HL-60/S4 treated with phorbol 12-myristate 13-acetate at 8.2 ng/mL for 4 days and 3 days (cell line): ENCODE results near the gene IGFLR1.

Source experiments
- in situ Hi-C: fragments of 300-500 bp; cut with MboI; formaldehyde crosslinking; loops from 2 replicates; pipeline ENCODE4 v1.15.0; 2022; ENCODE audit warnings: low sequenced_read_pairs

IGFLR1 gene

DNA sequence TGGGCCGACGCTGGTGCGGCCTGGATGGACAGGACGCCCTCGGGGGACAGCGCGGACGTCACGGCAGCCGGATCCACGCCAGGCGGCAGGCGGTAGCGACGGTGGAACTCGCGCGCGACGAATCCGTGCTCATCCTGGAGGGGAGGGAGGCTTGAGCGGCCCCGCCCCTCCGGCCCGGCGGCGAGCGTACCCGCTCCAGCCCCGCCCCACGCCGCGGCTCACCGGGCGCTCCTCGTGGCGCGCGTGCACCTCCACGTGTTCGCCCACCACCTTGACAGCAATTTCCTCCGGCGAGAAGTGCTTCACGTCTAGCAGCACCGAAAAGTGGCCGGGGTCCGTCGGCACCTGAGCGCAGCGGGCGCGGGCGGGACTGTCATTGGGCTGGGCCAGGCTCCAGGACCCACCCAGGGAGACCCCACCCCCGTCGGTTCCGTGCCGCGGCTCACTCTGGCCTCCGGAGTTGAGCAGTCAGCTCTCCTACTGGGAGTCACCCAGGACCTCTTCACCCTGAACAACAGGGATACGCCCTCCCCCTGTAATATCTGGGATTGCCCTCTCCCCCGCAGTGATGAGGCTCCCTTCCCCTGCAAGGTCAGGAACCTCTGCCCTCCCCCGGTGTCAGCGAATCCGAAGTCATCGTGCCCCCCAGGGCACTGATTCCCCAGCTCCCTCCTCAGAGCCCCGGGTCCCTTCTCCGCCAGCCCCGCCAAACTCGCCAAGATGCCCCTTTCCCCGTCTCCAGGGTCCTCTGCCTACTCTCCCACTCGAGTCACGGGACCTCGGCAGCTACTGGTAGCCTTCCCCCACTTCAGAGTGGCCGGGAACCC lies 13.5 kb upstream of the IGFLR1 start:
- in situ Hi-C loops: no loop called here

DNA sequence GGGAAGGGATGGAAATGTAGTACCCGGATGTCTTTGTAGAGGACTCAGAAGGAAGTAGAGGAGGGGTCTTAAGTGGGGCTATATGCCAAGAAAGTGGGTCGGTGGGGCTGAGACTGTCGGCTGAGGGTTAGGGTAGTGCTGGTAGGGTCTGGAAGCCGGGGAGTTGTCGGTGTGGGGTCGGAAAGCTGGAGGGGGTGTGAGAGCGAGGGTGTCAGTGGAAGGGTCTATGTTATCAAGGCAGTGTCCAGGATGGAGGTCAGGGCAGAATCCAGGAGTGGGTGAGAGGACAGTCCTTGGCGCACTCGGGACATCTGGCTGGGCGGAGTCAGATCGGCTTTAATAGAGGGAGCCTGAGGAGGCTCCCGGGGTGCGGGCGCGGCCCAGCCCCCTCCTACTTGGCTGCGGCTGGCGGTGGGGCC lies 12.9 kb upstream of the IGFLR1 start:
- in situ Hi-C loops: no loop called here

DNA sequence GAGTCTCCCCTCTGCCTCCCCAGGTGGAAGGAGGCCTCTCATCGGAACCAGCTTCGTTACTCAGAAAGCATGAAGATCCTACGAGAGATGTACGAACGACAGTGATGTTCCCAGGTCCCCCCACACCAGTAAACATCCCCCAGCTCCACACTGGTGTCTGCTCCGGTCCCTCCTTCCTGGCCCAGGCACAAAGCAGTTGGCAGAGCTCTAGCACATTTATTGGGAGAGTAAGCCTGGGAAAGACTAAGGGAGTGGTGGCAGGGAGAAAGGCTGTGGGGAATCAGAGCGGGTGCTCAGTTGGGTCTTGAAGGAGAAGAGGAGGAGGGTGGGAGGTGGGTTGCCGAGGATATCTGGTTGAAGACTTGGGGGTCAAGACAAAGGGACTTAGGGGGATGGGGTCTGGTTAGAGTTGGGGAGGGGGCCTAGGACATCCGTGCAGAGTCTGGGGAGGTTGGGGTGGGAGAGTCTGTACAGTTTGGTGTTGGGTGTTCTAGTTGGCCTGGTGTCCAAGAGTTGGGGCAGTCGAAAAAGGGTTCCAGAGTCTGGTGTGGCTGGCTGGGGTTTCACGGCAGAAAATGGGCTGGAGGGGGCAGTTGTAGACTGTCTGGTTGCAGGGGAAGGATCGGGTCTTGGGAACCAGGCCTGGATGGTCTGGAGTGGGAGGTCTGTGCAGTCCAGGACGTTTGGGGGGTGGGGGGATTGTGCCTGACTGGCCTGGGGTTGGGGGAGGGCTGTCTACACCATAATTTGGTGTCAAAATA lies 12.3 kb upstream of the IGFLR1 start:
- in situ Hi-C loops: no loop called here

DNA sequence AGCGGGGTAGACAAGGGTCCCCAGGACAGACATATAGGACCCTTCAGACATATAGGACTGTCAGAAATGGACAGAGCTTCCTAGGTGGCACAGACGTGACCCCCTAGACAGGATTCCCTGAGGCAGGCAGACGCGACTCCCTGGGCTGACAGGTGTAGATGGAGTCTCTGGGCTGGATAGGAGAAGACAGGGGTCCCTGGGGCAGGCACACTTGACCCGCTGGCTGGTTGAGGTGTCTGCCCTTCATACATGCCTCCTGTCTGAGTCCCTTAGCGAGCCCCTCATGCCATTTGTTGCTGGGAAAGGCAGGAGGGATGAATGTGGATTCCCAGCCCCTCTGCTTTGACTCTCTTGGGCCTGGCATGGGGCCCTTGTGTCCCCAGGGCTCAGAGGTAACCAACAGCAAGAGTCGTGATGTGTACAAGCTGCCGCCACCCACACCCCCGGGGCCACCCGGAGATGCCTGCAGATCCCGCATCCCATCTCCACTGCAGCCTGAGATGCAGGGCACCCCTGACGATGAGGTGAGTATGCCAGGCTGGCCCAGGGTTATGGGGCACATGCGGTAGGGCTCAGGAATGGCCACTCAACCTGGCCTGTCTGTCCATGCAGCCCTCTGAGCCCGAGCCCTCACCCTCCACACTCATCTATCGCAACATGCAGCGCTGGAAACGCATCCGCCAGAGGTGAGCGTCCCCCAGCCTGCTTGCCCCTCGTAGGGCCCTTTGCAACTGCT lies 11.6 kb upstream of the IGFLR1 start:
- in situ Hi-C loops: no loop called here

DNA sequence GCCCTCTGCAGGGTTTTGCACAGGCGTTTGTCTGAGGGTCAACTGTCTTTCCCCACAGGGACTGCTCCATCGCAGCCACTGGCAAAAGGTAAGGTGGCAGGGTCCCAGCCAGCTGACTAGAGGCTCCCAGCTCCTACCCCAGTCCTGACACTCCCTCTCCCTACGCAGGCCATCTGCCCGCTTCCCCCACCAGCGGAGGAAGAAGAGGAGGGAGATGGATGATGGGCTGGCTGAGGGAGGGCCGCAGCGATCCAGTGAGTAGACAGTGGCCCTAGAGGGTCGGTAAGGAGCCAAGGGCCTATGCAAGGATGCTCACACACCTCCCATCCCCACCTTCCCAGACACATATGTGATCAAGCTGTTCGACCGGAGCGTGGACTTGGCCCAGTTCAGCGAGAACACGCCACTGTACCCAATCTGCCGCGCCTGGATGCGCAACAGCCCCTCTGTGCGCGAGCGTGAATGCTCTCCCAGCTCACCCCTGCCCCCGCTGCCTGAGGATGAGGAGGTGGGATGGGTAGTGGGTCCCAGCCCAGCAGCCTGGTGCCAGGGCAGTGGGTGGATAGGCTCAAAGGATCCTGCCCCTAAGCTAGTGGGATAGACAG lies 10.6 kb upstream of the IGFLR1 start:
- in situ Hi-C loops: no loop called here

DNA sequence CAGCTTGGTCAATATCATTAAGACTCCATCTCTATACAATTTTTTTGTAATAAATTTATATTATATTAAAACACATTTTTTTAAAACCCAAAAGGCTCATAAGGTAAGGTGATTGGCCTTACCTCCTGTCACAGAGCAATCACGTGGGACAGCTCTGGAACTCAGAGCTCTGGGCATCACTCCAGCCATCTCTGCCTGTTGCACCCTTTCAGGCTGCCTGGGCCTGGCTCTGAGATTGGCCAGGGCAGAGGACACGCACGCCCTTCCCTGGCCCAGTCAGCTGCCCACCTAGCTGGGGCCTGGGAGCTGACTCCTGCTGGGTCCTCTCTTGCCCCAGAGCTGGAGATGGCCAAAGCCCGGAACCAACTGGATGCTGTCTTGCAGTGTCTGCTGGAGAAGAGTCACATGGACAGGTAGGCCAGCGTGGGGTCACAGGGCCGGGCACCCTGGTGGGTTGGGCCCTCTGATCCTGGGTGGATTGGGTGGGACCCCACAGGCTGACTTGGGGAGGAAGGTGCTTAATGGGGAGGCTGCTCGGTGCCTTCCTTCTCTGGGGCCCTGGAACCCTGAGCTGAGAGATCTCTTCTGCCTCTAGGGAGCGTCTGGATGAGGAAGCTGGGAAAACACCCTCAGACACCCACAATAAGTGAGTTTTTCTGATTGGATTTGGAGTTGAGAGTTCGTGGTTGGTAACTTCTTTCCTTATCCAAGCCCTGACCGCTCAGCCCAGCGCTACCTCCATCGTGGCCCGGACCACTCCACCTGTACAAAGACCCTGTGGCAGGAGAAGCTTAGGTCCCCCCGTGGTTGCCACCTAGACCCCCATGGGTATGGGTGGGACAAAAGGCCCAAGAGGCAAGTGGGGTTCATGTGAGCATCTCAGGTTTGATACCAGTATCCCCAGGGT lies 9.8 kb upstream of the IGFLR1 start:
- in situ Hi-C loops: no loop called here

DNA sequence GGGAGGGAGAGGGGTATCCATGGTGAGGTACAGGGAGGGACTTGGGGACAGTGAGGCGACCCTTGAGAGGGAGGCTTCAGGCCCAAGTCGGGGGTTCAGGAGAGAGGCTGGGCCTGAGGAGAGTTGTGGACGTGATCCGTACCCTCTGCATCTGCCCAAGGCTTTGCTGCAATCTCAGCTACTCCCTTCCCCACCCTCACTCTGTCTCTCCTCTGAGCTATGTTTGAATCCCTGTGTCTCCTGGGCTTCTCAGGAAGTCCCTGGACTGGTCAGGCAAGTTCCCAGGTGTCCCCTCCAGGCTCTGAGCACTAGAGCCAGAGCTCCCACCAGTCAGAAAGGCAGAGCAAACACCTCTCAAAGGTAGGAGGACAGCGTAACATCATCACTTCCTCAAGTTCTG lies 7.9 kb upstream of the IGFLR1 start:
- in situ Hi-C loops: no loop called here

DNA sequence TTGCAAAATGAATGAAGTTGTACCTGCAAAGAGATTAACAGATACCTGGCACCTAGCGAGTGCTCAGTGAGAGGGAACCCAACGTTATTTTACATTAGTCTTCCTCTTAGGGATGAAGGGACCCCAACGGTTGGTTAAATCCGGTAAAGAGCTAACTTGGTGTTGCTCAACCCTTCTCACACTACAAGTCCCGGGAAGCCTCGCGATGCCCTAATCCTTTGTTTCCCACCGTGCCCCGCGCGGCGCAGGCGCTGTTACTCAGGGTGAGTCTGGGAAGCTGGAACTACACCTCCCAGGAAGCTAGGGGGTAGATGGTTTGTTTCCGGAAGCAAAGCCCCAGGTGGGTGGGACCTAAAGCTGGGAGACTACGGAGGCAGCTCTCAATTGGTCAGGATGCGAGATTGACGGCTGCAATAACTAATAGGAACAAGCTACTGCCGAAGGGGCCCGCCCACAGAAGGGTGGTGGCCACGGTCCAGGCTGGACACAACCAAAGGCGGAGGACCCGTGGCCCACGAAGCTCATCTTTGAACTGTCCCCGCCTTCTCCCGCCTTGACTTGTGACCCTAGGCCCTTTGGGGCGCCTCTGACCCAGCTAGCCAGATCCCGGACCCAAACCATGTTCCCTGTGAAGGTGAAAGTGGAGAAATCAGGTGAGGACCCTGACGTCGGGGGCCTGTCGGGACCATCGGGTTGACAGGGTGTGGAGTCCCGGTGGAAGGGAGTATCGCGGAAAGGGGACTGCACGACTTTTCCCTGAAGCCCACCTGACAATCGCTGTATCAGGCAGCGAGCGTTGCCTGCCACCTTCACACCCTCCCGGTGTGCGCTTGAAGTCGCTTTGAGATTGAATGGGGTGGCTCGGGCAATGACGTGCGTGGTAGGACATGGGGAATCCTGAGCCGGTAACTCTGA lies 6.1 kb upstream of the IGFLR1 start, which contains the start of gene LIN37:
TSS of gene LIN37 (plus strand) at position 471 of the 915 bp plus-strand sequence. CDS start at position 620, 149 bp downstream.
- in situ Hi-C loops: no loop called here

DNA sequence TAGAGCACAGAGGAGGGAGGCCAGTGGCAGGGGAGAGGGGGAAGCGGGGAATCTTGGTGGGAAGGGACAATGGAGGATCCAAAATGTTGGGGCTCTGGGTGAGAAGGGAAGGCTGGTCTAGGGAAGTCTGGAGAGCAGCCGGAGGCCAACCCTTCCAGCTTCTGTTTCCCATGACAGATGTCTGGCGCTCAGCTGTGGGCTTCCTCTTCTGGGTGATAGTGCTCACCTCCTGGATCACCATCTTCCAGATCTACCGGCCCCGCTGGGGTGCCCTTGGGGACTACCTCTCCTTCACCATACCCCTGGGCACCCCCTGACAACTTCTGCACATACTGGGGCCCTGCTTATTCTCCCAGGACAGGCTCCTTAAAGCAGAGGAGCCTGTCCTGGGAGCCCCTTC lies 4.3 kb upstream of the IGFLR1 start:
- in situ Hi-C loops: no loop called here

DNA sequence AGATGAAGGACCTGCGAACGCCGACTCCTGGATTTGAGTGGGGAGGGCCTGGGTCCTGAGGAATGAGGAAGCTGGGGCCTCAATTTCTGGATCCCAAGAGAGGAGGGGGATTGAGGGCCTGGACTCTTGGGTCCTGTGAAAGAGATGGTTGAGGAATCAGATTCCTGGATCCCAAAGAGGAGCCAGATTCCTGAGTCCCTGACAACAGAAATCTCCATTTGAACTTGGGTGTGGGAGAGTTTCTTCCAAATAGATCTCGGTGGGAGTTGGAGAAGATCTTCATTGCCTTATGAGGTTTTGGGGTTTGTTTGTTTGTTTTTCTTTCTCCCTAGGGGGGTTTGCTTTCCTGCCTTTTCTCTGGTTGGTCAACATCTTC lies 3.8 kb upstream of the IGFLR1 start:
- in situ Hi-C loops: no loop called here

DNA sequence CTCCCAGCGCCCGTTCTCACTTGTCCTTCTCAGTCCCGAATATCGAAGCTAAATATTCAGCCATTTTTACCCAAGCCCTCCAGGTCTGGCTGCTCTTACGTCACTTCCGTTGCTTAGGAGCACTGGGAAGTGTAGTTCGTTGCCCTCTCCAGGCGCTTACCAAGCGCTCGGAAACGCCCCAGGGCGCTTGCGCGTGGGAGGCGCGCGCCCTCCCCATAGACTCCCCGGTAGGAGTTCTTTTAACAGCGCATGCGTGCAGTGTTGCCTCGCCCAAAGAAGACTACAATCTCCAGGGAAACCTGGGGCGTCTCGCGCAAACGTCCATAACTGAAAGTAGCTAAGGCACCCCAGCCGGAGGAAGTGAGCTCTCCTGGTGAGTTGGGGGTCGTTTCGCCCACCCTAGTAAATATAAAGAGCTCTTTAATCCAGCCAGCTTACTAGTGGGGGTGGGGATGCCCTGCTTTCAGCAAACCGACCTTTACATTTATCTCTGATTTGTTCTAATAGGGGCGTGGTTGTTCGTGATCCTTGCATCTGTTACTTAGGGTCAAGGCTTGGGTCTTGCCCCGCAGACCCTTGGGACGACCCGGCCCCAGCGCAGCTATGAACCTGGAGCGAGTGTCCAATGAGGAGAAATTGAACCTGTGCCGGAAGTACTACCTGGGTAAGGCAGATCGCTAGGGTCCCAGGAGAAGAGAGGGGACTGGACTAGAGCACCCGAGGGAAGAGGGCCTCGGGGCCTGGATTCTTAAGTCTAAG lies 3.3 kb upstream of the IGFLR1 start, which contains the start of the genes PSENEN and U2AF1L4:
TSS of gene PSENEN (plus strand) at position 324 of the 759 bp plus-strand sequence. CDS start at position 604, 280 bp downstream.
TSS of gene U2AF1L4 (minus strand) at position 91 of the 759 bp plus-strand sequence. CDS start at position 64, 27 bp downstream.
- in situ Hi-C loops: no loop called here

DNA sequence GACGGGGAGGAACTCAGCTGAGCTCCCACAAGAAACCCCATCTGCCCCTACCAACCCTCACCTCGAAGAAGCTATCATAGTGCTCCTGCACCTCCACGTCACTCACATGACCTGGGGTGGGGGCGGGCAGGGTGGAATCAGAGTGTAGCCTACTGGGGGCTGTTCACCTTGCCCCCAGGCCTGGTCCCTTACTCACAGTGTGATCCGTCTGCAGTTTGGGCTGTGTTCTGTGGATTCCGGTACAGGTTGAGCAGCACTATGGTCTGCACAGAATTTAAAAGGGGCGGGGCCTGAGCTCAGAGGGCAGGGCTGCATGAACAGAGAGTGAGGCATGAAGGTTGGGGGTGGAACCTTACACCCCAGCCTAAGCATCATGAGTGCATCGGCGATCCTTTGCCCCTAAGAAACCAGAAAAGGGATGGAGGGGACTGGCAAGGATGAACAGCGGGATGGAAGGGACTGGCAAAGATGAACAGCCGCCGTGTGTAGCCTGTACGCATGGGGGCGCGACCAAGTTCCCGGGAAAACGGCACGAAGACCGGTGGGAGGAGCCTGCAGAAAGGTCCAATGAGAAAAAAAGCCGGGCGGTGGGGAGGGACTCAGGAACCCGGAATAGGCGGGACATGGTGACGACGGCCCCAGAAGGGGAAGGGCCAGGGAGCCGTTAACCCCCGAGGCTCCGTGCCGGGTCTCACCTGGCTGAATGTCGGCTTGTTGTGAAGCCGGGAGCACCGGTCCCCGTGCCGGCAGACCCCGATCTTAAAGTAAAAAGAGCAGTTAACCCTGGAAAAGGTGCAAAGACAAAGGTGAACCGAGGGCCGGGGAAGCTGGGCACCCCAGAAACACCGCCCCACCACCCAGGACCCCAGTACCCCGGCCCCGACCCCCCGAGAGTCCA lies 2.4 kb upstream of the IGFLR1 start:
- in situ Hi-C loops: no loop called here

DNA sequence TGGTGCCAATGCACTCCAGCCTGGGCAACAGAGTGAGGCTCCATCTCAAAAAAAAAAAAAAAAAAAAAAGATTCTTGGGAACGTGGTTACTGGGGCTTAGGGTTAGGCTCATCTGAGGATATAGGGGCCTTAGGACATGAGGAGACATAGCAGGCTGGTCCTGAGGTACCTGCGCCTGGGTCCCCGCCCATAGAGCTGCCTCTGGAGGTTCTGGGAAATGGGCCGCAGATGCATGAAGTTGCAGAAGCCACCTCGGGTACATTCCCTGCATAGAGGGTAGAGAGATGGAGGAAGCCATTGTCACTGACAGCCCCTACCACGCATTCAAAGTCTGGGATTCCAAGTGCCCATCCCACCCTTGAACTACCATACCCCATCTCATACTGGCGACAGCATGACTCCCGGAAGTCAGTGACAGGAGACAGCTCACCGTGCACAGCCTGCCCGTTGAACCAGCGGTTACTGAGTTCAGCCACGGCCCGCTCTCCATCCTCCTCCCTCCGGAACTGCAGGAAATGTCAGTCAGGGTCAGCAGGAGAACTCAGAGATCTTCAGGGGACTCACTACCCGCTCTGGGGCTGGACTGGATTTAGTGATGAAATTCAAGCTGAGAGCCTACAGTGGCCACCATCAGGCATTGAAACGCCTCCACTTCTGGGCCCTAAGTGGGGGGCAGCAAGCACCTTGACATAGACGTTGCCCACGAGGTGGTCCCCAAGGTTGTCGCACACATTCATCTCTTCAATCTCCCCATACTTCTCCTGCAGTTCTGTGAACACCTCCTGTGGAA lies 1.6 kb upstream of the IGFLR1 start:
- in situ Hi-C loops: no loop called here

DNA sequence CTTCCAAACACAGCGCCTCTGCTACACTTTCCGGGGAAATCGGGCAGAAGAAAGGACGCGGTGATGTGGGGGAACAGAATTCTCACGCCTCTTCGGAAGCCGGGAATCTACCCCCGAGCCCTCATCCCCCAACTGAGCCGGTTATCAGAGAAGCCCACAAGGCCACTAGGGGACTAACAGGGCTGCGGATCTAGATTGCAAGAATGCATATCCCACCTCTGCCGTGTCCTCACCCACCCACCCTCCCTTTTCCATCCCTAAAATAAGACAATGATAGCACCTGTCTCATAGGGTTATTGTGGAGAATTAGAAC lies 1.1 kb downstream of the IGFLR1 start:
- in situ Hi-C loops: no loop called here

DNA sequence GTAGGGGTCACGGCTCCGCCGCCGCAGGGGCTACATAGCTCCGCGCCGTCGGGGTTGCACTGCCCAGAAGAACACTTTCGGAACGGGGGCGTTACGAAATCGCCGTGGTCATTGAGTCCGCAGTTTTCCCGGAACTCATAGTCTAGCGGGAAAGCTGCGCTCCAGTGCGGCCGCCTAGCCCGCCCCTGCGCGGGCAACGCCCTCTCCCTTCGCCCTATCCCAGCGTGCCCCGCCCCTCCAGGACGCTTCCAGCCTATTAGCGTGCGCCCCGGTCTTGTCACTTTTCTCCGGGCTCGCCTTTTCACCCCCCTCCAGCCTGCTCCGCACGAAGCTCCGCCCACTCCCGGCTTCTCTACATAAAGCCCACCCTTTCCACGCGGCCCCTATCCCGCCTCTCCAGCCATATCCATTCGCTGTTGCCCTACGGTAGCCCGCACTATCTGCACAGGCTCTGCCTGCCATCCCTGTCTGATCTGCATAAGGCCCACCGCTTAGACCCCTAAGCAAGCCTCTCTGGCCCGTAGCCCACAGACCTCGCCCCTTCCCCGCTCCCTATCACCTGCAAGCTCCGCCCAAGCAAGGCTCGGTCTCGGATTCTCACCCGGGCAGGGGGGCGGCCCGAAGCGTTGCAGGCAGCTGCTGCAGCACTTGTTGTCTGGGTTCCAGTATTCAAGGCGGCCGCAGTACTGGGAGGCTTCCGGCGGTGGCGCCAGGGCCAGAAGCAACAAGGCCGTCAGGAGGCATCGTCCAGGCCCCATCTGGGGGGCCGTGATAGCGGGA lies 1.6 kb downstream of the IGFLR1 start:
- in situ Hi-C loops: no loop called here

DNA sequence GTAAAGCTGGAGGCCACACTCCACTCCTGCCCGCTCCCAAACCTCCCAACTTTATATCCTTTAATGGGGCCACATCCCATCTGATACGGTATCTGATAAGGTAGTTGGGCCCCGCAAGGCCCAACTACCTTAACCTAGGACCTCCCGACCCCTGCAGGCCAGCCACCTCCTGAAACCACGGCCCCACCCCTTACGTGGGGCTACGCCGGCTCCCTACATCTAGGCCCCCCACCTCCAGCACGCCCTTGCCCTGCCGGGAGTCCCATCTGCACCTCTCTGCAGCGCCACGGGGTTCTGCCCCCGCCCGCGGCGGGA lies 2.2 kb downstream of the IGFLR1 start:
- in situ Hi-C loops: no loop called here
